Keratinocyte (primary cell): ENCODE measurements around the gene KEAP1. TPM values are rescaled to one million over a fixed set of nuclear protein-coding genes. Genes with fewer than 3 reads are reported as not detected.

Experiments
- DNase-seq: peaks from one replicate; pipeline ENCODE4 v3.0.0-alpha.2; 2011; ENCODE audit warnings: low read depth, missing footprints, low spot score
- FAIRE-seq: peaks from 2 replicates; lab custom pipeline; 2011; peaks lifted over from hg19 to GRCh38; lab: Jason Lieb, UNC
- H2AFZ ChIP-seq: 2 replicates; pipeline ENCODE4 v1.6.0; 2012; ENCODE audit warnings: low read length, control low read depth, inconsistent platforms; ENCODE audit not compliant: control insufficient read depth
- H3K27ac ChIP-seq: 2 replicates; pipeline ENCODE4 v1.5.1; 2011; ENCODE audit warnings: low read length; ENCODE audit not compliant: control insufficient read depth, insufficient read depth
- H3K27me3 ChIP-seq: 3 replicates; pipeline ENCODE4 v1.6.0; 2011; ENCODE audit warnings: low read length; ENCODE audit not compliant: control insufficient read depth, insufficient read depth; ENCODE audit errors: extremely low read depth
- H3K36me3 ChIP-seq, 2 experiments: 2 replicates in 1 of 2; 3 replicates in 1 of 2; pipeline ENCODE4 v1.5.1; 2011; ENCODE audit warnings: low read length in 2 of 2, mild to moderate bottlenecking in 1 of 2; ENCODE audit not compliant: control insufficient read depth in 2 of 2, insufficient read depth in 2 of 2; ENCODE audit errors: extremely low read depth in 1 of 2
- H3K4me1 ChIP-seq: 3 replicates; pipeline ENCODE4 v1.5.1; 2011; ENCODE audit warnings: low read length; ENCODE audit not compliant: control insufficient read depth, insufficient read depth; ENCODE audit errors: extremely low read depth
- H3K4me2 ChIP-seq: 3 replicates; pipeline ENCODE4 v1.6.0; 2011; ENCODE audit warnings: low read depth, low read length; ENCODE audit not compliant: control insufficient read depth, insufficient read depth; ENCODE audit errors: extremely low read depth
- H3K4me3 ChIP-seq, 3 experiments: fragments of 200-600 bp in 1 of 3; sonication (generic) in 1 of 3; 2 replicates in 2 of 3; 3 replicates in 1 of 3; pipeline ENCODE4 v1.5.1; 2011 to 2016; ENCODE audit warnings: low read length in 3 of 3, mild to moderate bottlenecking in 3 of 3, control low read depth in 2 of 3, inconsistent platforms in 1 of 3, low read depth in 1 of 3, mixed read lengths in 1 of 3, mixed run types in 1 of 3, moderate library complexity in 1 of 3; ENCODE audit not compliant: control insufficient read depth in 2 of 3, insufficient read depth in 2 of 3; ENCODE audit errors: extremely low read depth in 1 of 3
- H3K79me2 ChIP-seq: 2 replicates; pipeline ENCODE4 v1.6.0; 2012; ENCODE audit warnings: low read length; ENCODE audit not compliant: control insufficient read depth, insufficient read depth
- H3K9ac ChIP-seq: 3 replicates; pipeline ENCODE4 v1.6.0; 2011; ENCODE audit warnings: low read length; ENCODE audit not compliant: control insufficient read depth, insufficient read depth; ENCODE audit errors: extremely low read depth
- H3K9me1 ChIP-seq: 3 replicates; pipeline ENCODE4 v1.6.0; 2011; ENCODE audit warnings: low read length; ENCODE audit not compliant: control insufficient read depth, insufficient read depth; ENCODE audit errors: extremely low read depth
- H3K9me3 ChIP-seq: 2 replicates; pipeline ENCODE4 v1.5.1; 2012; ENCODE audit warnings: low read depth, low read length; ENCODE audit not compliant: control insufficient read depth
- H4K20me1 ChIP-seq: 3 replicates; pipeline ENCODE4 v1.6.0; 2011; ENCODE audit warnings: low read length; ENCODE audit not compliant: control insufficient read depth, insufficient read depth; ENCODE audit errors: extremely low read depth
- CTCF ChIP-seq, 3 experiments: IDR thresholded peaks in 1 of 3; conservative IDR thresholded peaks in 1 of 3; optimal IDR thresholded peaks in 1 of 3; 2 replicates in 2 of 3; 3 replicates in 1 of 3; pipeline versions ENCODE3 to v1.5.1; 2011; ENCODE audit warnings: low read length in 3 of 3, mild to moderate bottlenecking in 3 of 3, moderate library complexity in 2 of 3, control low read depth in 1 of 3, inconsistent platforms in 1 of 3; ENCODE audit not compliant: insufficient read depth in 2 of 3; ENCODE audit errors: extremely low read depth in 1 of 3
- EZH2 ChIP-seq: IDR thresholded peaks from one replicate; pipeline ENCODE4 v1.6.1; 2012; ENCODE audit warnings: inconsistent platforms, mild to moderate bottlenecking, low read length, moderate library complexity
- dilution Hi-C: fragments of 300-500 bp; cut with MboI; formaldehyde crosslinking; loops from one replicate; pipeline ENCODE4 v1.7.0; 2020; ENCODE audit warnings: low sequenced_read_pairs; ENCODE audit not compliant: extremely low pct_ligation_motif_present
- polyA plus RNA-seq, 5 experiments: library from polyadenylated mRNA; depleted of rRNA in 3 of 5; stranded (reverse) in 3 of 5; stranded (forward) in 1 of 5; unstranded in 1 of 5; fragments of >200 nt; gene quantifications; 1 replicate in 1 of 5; 2 replicates in 3 of 5; 3 replicates in 1 of 5; pipeline versions ENCODE4 v1.2.1 to v1.2.3, GENCODE V29; 2011 to 2012; ENCODE audit warnings: missing spikeins in 2 of 5, low read depth in 1 of 5, low replicate concordance in 1 of 5

The KEAP1 gene
- polyA plus RNA-seq, 1 donor (not counting 4 experiments of a cell fraction or from before 2014, with no cell fraction given) = 29.6 TPM

- Histone ChIP-seq H3K27ac (no peak overlapping the region), H3K9ac (no peak overlapping the region), H3K36me3 (no peaks in the 10 kb centered on the region), H3K4me1 (peaks cover 3% of the 10 kb centered on the region), H3K9me3 (no peaks in the 10 kb centered on the region), H4K20me1 (no peaks in the 10 kb centered on the region), H3K9me1 (no peaks in the 10 kb centered on the region), H2AFZ (no peak overlapping the region), H3K4me3 (no peak overlapping the region), H3K27me3 (no peaks in the 10 kb centered on the region), H3K4me2 (no peak overlapping the region), H3K79me2 (no peaks in the 10 kb centered on the region)
- no peak for FAIRE-seq
- DNase-seq = no peak
- TF ChIP-seq CTCF (optimal IDR thresholded peaks at IDR 0.05 in 1 of 3, IDR thresholded peaks at IDR 0.05 in 1 of 3, conservative IDR thresholded peaks at IDR 0.05 in 1 of 3; ENCODE audit: extremely low read depth in 1 of 3, insufficient read depth in 2 of 3, low read length in 3 of 3) (no peak), EZH2 (no peak)
- dilution Hi-C loops = no loop called here
Observed at GRCh38 chr19:10474962-10475451, 28.1 kb downstream of the KEAP1 start.

- H3K27me3 ChIP-seq = no peaks in the 10 kb centered on the region
- TF ChIP-seq EZH2 (no peak), CTCF (optimal IDR thresholded peaks at IDR 0.05 in 1 of 3, IDR thresholded peaks at IDR 0.05 in 1 of 3, conservative IDR thresholded peaks at IDR 0.05 in 1 of 3; ENCODE audit: extremely low read depth in 1 of 3, insufficient read depth in 2 of 3, low read length in 3 of 3) (no peak)
- H3K9me1 ChIP-seq = no peaks in the 10 kb centered on the region
- dilution Hi-C loops = no loop called here
- no peak for FAIRE-seq
- H3K9ac ChIP-seq = no peak overlapping the region
- DNase-seq = no peak
- H3K27ac ChIP-seq = no peak overlapping the region
- H3K4me3 ChIP-seq = no peak overlapping the region
- H3K36me3 ChIP-seq = no peaks in the 10 kb centered on the region
- no peaks in the 10 kb centered on the region for H3K79me2 ChIP-seq
- no peaks in the 10 kb centered on the region for H3K4me1 ChIP-seq
- no peaks in the 10 kb centered on the region for H3K9me3 ChIP-seq
- no peak overlapping the region for H3K4me2 ChIP-seq
- no peaks in the 10 kb centered on the region for H4K20me1 ChIP-seq
- H2AFZ ChIP-seq = no peak overlapping the region
Observed at GRCh38 chr19:10473192-10473591, 30.0 kb downstream of the KEAP1 start.
